Tracheal epithelial cell (primary cell): ENCODE results near the gene TMED6. TPM values are rescaled to one million over a fixed set of nuclear protein-coding genes. Genes with fewer than 3 reads are reported as not detected.

Experiments
- total RNA-seq: library from RNA; depleted of rRNA; stranded (reverse); fragments of >200 nt; gene quantifications from 2 replicates; pipeline ENCODE4 v1.2.1, GENCODE V29; 2014

The TMED6 gene
- total RNA-seq: not detected in 2 replicates

GRCh38 chr16:69351309-69352027 is at the start of gene TMED6:
TSS of gene TMED6 (minus strand) at chr16:69351786. CDS start at chr16:69351753, 33 bp downstream.

GRCh38 chr16:69339289-69340094 is 12.1 kb downstream of the TMED6 start, which contains the start of the genes COG8 and NIP7:
TSS of gene COG8 (minus strand) at chr16:69339564. CDS start at chr16:69339552, 12 bp downstream.
TSS of gene NIP7 (plus strand) at chr16:69339772. CDS start at chr16:69339830, 58 bp downstream.

GRCh38 chr16:69330286-69331109 is 21.1 kb downstream of the TMED6 start, which contains the start of gene PDF:
TSS of gene PDF (minus strand) at chr16:69330588. CDS start at chr16:69330570, 18 bp downstream.

GRCh38 chr16:69310653-69311532 is 40.7 kb downstream of the TMED6 start, which contains the start of gene VPS4A:
TSS of gene VPS4A (plus strand) at chr16:69311350. CDS start at chr16:69311512, 162 bp downstream.

Other genes starting within 250 kb of the TMED6 start
- gene HAS3, start 246.1 kb downstream of the TMED6 start, total RNA-seq: 15.6 and 35.4 TPM in 2 replicates
- gene CHTF8, start 219.2 kb downstream of the TMED6 start, total RNA-seq: 41.4 and 62.7 TPM in 2 replicates
- 20.9 and 24.6 TPM in 2 replicates for gene UTP4, start 219.1 kb downstream of the TMED6 start, total RNA-seq
- 11.5 and 13.3 TPM in 2 replicates for gene SNTB2, start 164.6 kb downstream of the TMED6 start, total RNA-seq
- 41.6 and 45.5 TPM in 2 replicates for gene VPS4A, start 40.4 kb downstream of the TMED6 start, total RNA-seq
- 25.4 and 34.9 TPM in 2 replicates for gene PDF, start 21.2 kb downstream of the TMED6 start, total RNA-seq
- gene COG8, start 12.2 kb downstream of the TMED6 start, total RNA-seq: 21.9 and 33.2 TPM in 2 replicates
- gene NIP7, start 12.0 kb downstream of the TMED6 start, total RNA-seq: 36.7 and 37.1 TPM in 2 replicates
- gene TERF2, start 34.2 kb upstream of the TMED6 start, total RNA-seq: 6.3 and 7.2 TPM in 2 replicates
- gene CYB5B, start 72.8 kb upstream of the TMED6 start, total RNA-seq: 71.0 and 76.4 TPM in 2 replicates
- gene NFAT5, start 214.2 kb upstream of the TMED6 start, total RNA-seq: 9.9 and 11.5 TPM in 2 replicates